OCI-LY7 (cell line): Measurements from ENCODE around the gene CFAP65. TPM values are rescaled to one million over a fixed set of nuclear protein-coding genes. Genes with fewer than 3 reads are reported as not detected.

Source experiments
- BruUV-seq: library from RNA; stranded (reverse); fragments of 400-500 nt; replicated peaks from 2 replicates; lab custom pipeline; 2021; lab: Mats Ljungman, UMichigan
- CTCF ChIA-PET: fragments of 300-600 bp; sonication (Branson Sonifier 250); formaldehyde crosslinking; loops from one replicate; lab custom pipeline; 2022; ENCODE audit warnings: antibody characterized with exemption; ENCODE audit not compliant: unreplicated experiment; lab: Charles Lee
- POLR2A ChIA-PET: fragments of 300-600 bp; sonication (Branson Sonifier 250); formaldehyde crosslinking; loops from one replicate; lab custom pipeline; 2022; ENCODE audit warnings: antibody characterized with exemption; lab: Charles Lee
- DNase-seq: peaks from one replicate; pipeline ENCODE4 v3.0.0-alpha.2; 2015; ENCODE audit warnings: low spot score
- H2AFZ ChIP-seq: fragments of 200-600 bp; sonication (generic), shearing (Covaris generic); 2 replicates; pipeline ENCODE4 v1.6.1; 2014; ENCODE audit warnings: mild to moderate bottlenecking, antibody characterized with exemption, low read length, moderate library complexity
- H3K27ac ChIP-seq: fragments of 200-600 bp; sonication (generic); 2 replicates; pipeline ENCODE4 v1.5.1; 2014; ENCODE audit warnings: mixed run types, low read depth, mild to moderate bottlenecking, moderate library complexity, low read length, inconsistent platforms; ENCODE audit not compliant: poor library complexity, severe bottlenecking
- H3K36me3 ChIP-seq: fragments of 200-600 bp; sonication (generic); 2 replicates; pipeline ENCODE4 v1.6.1; 2014; ENCODE audit warnings: mild to moderate bottlenecking, antibody characterized with exemption, low read length, moderate library complexity, mixed read lengths; ENCODE audit not compliant: insufficient read depth
- H3K4me1 ChIP-seq: fragments of 200-600 bp; sonication (generic); 2 replicates; pipeline ENCODE4 v1.5.1; 2014; ENCODE audit warnings: mild to moderate bottlenecking, low read length; ENCODE audit not compliant: insufficient read depth, poor library complexity, severe bottlenecking
- H3K4me2 ChIP-seq: fragments of 200-600 bp; sonication (generic); 2 replicates; pipeline ENCODE4 v1.6.1; 2014; ENCODE audit warnings: mild to moderate bottlenecking, low read length
- H3K4me3 ChIP-seq: fragments of 200-600 bp; sonication (generic); 2 replicates; pipeline ENCODE4 v1.5.1; 2014; ENCODE audit warnings: mild to moderate bottlenecking, low read depth, low read length; ENCODE audit not compliant: poor library complexity, severe bottlenecking
- H3K79me2 ChIP-seq: fragments of 200-600 bp; sonication (generic); 2 replicates; pipeline ENCODE4 v1.6.1; 2016; ENCODE audit warnings: low read depth, mild to moderate bottlenecking, low read length, moderate library complexity, mixed read lengths; ENCODE audit not compliant: insufficient read depth
- H3K9me2 ChIP-seq: fragments of 200-600 bp; sonication (generic); 2 replicates; pipeline ENCODE4 v1.6.1; 2016; ENCODE audit warnings: mild to moderate bottlenecking, low read length, mixed read lengths; ENCODE audit not compliant: insufficient read depth
- H3K9me3 ChIP-seq: fragments of 200-600 bp; sonication (generic); 2 replicates; pipeline ENCODE4 v1.6.1; 2014; ENCODE audit warnings: mild to moderate bottlenecking, mixed run types, low read length, mixed read lengths
- H4K20me1 ChIP-seq: fragments of 200-600 bp; sonication (generic); 2 replicates; pipeline ENCODE4 v1.6.1; 2014; ENCODE audit warnings: mild to moderate bottlenecking, antibody characterized with exemption, low read length, moderate library complexity, mixed read lengths; ENCODE audit not compliant: insufficient read depth
- EZH2phosphoT487 ChIP-seq: fragments of 200-600 bp; sonication (generic); IDR thresholded peaks from 2 replicates; pipeline ENCODE4 v1.6.1; 2018; ENCODE audit warnings: low read depth, borderline replicate concordance, mild to moderate bottlenecking, mixed run types, antibody characterized with exemption, low read length, moderate library complexity, mixed read lengths
- intact Hi-C: fragments of 100-400 bp; cut with micrococcal nuclease; formaldehyde crosslinking; loops from one replicate; pipeline ENCODE4 v1.10.0; 2022; ENCODE audit not compliant: unreplicated experiment
- total RNA-seq, 2 experiments: library from RNA; depleted of rRNA in 1 of 2; stranded (reverse); fragments of >200 nt in 1 of 2; shearing (Covaris generic) in 1 of 2; gene quantifications; 2 replicates each; pipeline ENCODE4 v1.2.3, GENCODE V29; 2014 to 2022
- TF ChIP-seq, protein P1 (sequence below): fragments of 200-600 bp; sonication (generic); conservative IDR thresholded peaks from 2 replicates; pipeline ENCODE4 v1.5.1; 2014; ENCODE audit warnings: mild to moderate bottlenecking, antibody characterized with exemption, low read length, moderate library complexity, mixed read lengths

The CFAP65 gene
- total RNA-seq, 2 experiments from 2014 or later = not detected

DNA sequence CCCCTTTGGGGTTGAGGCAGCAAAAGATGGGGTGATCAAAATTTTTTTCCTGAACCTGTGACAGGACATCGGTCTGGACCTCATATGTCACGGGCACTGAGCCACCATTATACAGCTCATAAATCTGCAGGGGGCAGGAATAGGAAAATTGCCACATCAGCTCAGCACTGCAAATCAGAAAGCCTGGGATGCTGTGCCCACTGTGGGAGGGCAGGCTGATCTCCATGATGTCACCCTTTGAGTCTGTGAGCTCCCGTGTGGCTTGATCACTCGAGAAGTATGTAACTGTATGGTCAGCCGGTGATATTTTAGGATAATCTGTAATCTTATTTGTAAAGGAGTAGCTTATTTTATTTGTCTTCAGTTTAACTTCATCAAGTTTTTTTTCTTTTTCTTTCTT, 30.4 kb downstream of the CFAP65 start:
- Histone ChIP-seq H3K4me1 (no peaks in the 10 kb centered on the region), H3K4me3 (no peak overlapping the region), H3K9me3 (no peaks in the 10 kb centered on the region), H3K9me2 (no peaks in the 10 kb centered on the region), H3K79me2 (no peaks in the 10 kb centered on the region), H3K27ac (no peak overlapping the region), H3K4me2 (no peak overlapping the region), H3K36me3 (no peaks in the 10 kb centered on the region), H2AFZ (no peak overlapping the region), H4K20me1 (no peaks in the 10 kb centered on the region)
- no peak for DNase-seq
- CTCF ChIA-PET = no interaction called here
- no peak for TF ChIP-seq EZH2phosphoT487
- TF ChIP-seq, protein P1, sequence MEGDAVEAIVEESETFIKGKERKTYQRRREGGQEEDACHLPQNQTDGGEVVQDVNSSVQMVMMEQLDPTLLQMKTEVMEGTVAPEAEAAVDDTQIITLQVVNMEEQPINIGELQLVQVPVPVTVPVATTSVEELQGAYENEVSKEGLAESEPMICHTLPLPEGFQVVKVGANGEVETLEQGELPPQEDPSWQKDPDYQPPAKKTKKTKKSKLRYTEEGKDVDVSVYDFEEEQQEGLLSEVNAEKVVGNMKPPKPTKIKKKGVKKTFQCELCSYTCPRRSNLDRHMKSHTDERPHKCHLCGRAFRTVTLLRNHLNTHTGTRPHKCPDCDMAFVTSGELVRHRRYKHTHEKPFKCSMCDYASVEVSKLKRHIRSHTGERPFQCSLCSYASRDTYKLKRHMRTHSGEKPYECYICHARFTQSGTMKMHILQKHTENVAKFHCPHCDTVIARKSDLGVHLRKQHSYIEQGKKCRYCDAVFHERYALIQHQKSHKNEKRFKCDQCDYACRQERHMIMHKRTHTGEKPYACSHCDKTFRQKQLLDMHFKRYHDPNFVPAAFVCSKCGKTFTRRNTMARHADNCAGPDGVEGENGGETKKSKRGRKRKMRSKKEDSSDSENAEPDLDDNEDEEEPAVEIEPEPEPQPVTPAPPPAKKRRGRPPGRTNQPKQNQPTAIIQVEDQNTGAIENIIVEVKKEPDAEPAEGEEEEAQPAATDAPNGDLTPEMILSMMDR = no peak
- no TSS peak for BruUV-seq
- intact Hi-C loops = no loop called here
- POLR2A ChIA-PET = interaction anchor here (0.5 to 1.2 kb wide), 11 partner anchors 17 to 1121 kb away, joined by 3 to 5 read pairs (median 3); no protein-coding TSS in a partner anchor

DNA sequence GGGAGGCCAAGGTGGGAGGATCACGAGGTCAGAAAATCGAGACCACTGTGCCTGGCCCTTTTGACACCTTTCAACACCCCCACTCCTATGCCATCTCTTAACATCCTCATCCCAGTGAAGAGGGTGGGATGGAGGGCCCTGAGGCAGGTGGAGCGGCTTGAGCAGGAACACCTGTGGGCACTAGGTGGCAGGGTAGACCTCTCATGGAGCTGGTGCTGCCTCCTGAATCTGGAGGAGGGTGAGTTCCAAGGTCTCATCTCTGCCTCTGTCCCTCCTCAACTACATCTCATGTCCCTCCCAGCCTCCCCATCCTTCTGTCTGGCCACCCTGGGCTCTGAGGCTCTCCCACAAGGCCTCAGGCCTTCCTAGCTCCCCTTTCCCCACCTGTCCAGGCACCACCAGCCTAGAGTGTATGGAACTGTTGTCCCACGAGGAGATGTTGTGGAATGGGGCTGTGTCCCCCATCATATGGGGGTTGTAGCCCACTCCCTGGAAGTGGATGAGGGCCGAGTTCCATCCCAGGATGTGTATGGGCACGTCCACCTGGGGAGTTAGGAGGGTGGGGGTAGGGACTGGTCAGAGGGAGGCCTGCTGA, 31.1 kb downstream of the CFAP65 start:
- no peak overlapping the region for H3K27ac ChIP-seq
- H3K79me2 ChIP-seq = no peaks in the 10 kb centered on the region
- H3K4me2 ChIP-seq = no peak overlapping the region
- H3K4me3 ChIP-seq = no peak overlapping the region
- no TSS peak for BruUV-seq
- no peaks in the 10 kb centered on the region for H3K4me1 ChIP-seq
- CTCF ChIA-PET = no interaction called here
- TF ChIP-seq, protein P1 = peak; percentile 73
- TF ChIP-seq EZH2phosphoT487 = no peak
- no peaks in the 10 kb centered on the region for H3K36me3 ChIP-seq
- DNase-seq = peak; percentile 44
- H3K9me2 ChIP-seq = no peaks in the 10 kb centered on the region
- no peaks in the 10 kb centered on the region for H4K20me1 ChIP-seq
- H3K9me3 ChIP-seq = no peaks in the 10 kb centered on the region
- POLR2A ChIA-PET = interaction anchor here (0.5 to 0.9 kb wide), 8 partner anchors 16 to 1120 kb away, joined by 3 to 5 read pairs (median 3); no protein-coding TSS in a partner anchor
- no peak overlapping the region for H2AFZ ChIP-seq
- intact Hi-C loops = no loop called here

DNA sequence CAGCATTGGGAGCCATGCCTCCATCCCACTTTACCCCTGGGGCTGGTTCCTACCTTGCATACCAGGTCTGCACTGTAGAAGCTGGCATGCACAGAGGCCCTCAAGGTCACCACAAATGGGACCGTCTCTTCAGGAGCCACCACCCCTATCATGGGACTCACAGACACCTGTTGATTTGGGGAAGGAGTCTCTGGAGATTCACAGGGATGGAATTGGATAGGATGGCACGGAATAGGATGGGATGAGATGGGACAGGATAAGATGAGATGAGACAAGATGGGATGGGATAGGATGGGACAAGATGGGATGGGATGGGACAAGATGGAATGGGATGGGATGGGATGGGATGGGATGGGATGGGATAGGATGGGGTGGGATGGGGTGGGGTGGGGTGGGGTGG, 32.0 kb downstream of the CFAP65 start:
- intact Hi-C loops = no loop called here
- H4K20me1 ChIP-seq = no peaks in the 10 kb centered on the region
- no peaks in the 10 kb centered on the region for H3K79me2 ChIP-seq
- no peak overlapping the region for H3K4me2 ChIP-seq
- H3K27ac ChIP-seq = no peak overlapping the region
- H2AFZ ChIP-seq = no peak overlapping the region
- ChIA-PET POLR2A (no interaction called here), CTCF (no interaction called here)
- no peak overlapping the region for H3K4me3 ChIP-seq
- no peaks in the 10 kb centered on the region for H3K4me1 ChIP-seq
- H3K36me3 ChIP-seq = no peaks in the 10 kb centered on the region
- DNase-seq = no peak
- TF ChIP-seq, protein P1 = no peak
- TF ChIP-seq EZH2phosphoT487 = no peak
- H3K9me3 ChIP-seq = no peaks in the 10 kb centered on the region
- H3K9me2 ChIP-seq = no peaks in the 10 kb centered on the region
- BruUV-seq = no TSS peak
